Posterior cingulate gyrus (tissue), 11 donors: ENCODE measurements around the gene CNGA4.
"Not testable (repeated sequence)": the region's sequence is repeated elsewhere in the genome, so short reads cannot be mapped to it uniquely, and the experiment has no call there.

ENCODE experiments used
- DNase-seq, 10 donors: peaks; one replicate each; pipeline versions ENCODE4 v3.0.0 to v3.0.0-alpha.2; 2020 to 2021; ENCODE audit warnings: mixed read lengths in 3 of 10
- intact Hi-C: fragments of 100-400 bp; cut with DNase I; formaldehyde crosslinking; loops from one replicate; pipeline ENCODE4 v1.15.1; 2023

The CNGA4 gene

GRCh38 chr11:6253197-6253596 lies 14.3 kb downstream of the CNGA4 start:
- DNase-seq: no peak
- intact Hi-C loops: loop anchor here (5.0 kb wide), 1 partner anchor 64 kb away; no protein-coding TSS in a partner anchor

- no peak for DNase-seq
- intact Hi-C loops: loop anchor here (1.0 kb wide), 1 partner anchor 24 kb away; the partner anchor contains the start of gene FHIP1B
Observed at GRCh38 chr11:6258141-6258540, 19.3 kb downstream of the CNGA4 start.

- peak in 8 of 10 donors; percentile 43 to 93 (median 63) for DNase-seq
- intact Hi-C loops: loop anchor here (1.0 kb wide), 1 partner anchor 24 kb away; the partner anchor contains the start of gene FHIP1B
Observed at GRCh38 chr11:6258571-6259081, 19.7 kb downstream of the CNGA4 start.

- peak in 1 of 10 donors; percentile 23 for DNase-seq
- intact Hi-C loops: no loop called here
Observed at GRCh38 chr11:6260207-6260726, 21.4 kb downstream of the CNGA4 start.

DNA sequence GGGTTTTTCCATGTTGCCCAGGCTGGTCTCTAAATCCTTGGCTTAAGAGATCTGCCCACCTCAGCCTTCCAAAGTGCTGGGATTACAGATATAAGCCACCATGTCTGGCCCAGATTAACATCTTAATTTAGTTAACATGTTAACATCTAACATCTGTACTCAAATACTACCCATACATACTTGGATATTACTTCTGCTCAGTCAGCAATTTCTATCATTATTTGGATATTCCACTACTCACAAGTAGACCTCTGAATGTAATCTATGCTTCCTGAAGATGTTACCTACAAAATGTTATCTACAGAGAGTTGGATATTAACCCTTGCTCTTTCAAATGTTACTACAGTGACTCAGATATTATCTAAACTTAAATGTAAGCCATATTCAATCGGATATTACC lies 24.8 kb downstream of the CNGA4 start:
- intact Hi-C loops: no loop called here
- DNase-seq: no peak

GRCh38 chr11:6268820-6269219 lies 29.9 kb downstream of the CNGA4 start:
- intact Hi-C loops: no loop called here

GRCh38 chr11:6269994-6270393 lies 31.1 kb downstream of the CNGA4 start:
- peak in 2 of 10 donors; percentile 64 to 69 for DNase-seq
- intact Hi-C loops: no loop called here

More at GRCh38 chr11:6268820-6269219, 29.9 kb downstream of the CNGA4 start:
- no peak for DNase-seq

DNA sequence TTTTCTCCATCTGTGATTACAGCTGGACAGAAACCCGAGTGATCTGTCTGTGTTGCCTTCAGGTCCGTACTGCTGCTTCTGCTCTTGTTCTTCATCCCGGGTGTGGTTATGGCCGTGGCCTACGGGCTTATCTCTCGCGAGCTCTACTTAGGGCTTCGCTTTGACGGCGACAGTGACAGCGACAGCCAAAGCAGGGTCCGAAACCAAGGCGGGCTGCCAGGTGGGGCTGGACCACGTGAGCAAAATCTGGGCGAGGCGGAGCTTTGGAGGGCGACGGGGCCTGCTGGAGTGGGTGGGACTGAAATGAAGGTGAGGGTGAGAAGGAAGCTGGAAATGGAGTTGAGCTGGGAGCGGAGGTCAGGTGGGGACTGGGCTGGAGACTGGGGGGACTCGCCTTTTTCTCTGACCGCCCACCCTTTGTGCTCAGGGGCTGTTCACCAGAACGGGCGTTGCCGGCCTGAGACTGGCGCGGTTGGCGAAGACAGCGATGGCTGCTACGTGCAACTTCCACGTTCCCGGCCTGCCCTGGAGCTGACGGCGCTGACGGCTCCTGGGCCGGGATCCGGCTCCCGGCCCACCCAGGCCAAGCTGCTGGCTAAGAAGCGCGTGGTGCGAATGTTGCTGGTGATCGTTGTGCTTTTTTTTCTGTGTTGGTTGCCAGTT lies 31.8 kb downstream of the CNGA4 start:
- DNase-seq: no peak
- intact Hi-C loops: no loop called here

DNA sequence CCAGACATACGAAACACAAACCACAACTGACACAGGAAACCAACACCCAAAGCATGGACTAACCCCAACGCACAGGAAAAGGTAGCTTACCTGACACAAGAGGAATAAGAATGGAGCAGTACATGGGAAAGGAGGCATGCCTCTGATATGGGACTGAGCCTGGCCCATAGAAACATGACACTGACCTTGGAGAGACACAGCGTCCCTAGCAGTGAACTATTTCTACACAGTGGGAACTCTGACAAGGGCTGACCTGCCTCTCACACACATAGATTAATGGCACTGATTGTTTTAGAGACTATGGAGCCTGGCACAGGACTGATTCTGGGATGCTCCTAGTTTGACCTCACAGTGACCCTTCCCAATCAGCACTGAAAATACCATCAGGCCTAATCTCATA lies 32.7 kb downstream of the CNGA4 start:
- no peak for DNase-seq
- intact Hi-C loops: no loop called here

- intact Hi-C loops: no loop called here
- peak in 4 of 10 donors; percentile 24 to 85 (median 48) for DNase-seq
Observed at GRCh38 chr11:6273188-6273587, 34.3 kb downstream of the CNGA4 start.

GRCh38 chr11:6280809-6281208 lies 41.9 kb downstream of the CNGA4 start:
- intact Hi-C loops, DNase-seq: not testable (repeated sequence)

GRCh38 chr11:6283453-6284023 lies 44.6 kb downstream of the CNGA4 start:
- intact Hi-C loops: no loop called here
- DNase-seq: no peak

DNA sequence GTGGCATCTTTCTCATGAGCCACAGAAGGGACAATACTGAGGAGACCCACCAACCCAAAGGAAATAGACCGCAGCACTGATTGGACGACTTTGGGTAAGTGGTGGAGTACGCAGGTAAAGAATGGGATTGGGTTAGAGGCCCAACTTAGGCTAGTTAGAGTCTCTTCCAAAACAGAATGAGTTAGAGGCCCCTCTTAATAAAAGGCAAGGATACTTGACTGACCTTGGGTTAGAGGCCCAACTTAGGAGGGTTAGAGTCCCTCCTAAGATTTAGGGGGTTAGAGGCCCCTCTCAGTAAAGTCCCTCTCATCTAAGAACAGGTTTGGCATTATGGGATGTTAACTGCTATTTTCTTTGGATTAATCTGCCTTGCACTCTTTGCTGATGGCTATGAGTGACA lies 45.4 kb downstream of the CNGA4 start:
- no peak for DNase-seq
- intact Hi-C loops: no loop called here

- intact Hi-C loops: no loop called here
- no peak for DNase-seq
Observed at GRCh38 chr11:6285019-6285418, 46.1 kb downstream of the CNGA4 start.
